HCT116 (cell line): ENCODE data around the gene CLDN9. TPM values are rescaled to one million over a fixed set of nuclear protein-coding genes. Genes with fewer than 3 reads are reported as not detected.
"Not testable (repeated sequence)": the region's sequence is repeated elsewhere in the genome, so short reads cannot be mapped to it uniquely, and the experiment has no call there.

Experiments used
- ATAC-seq: fragments of 200-7000 bp; cut with Tn5 transposase; 2 replicates; pipeline ENCODE4 v1.9.1; 2020; ENCODE audit warnings: mild to moderate bottlenecking, moderate library complexity
- BruUV-seq: library from RNA; stranded (reverse); fragments of 400-500 nt; replicated peaks from 2 replicates; lab custom pipeline; 2021; lab: Mats Ljungman, UMichigan
- CTCF ChIA-PET: fragments of 300-600 bp; sonication (Branson Sonifier 250); formaldehyde crosslinking; loops from one replicate; lab custom pipeline; 2021; ENCODE audit warnings: antibody characterized with exemption; lab: Charles Lee
- POLR2A ChIA-PET: fragments of 300-600, 350-600 bp; sonication (Branson Sonifier 250); formaldehyde crosslinking; loops from one replicate; lab custom pipeline; 2021; ENCODE audit warnings: antibody characterized with exemption; lab: Charles Lee
- RAD21 ChIA-PET, 2 experiments: fragments of 300-600 bp; sonication (Branson Sonifier 250); formaldehyde crosslinking; loops; one replicate each; lab custom pipeline; 2023; ENCODE audit warnings: low total read pairs in 2 of 2; ENCODE audit not compliant: uncharacterized antibody in 2 of 2, unreplicated experiment in 2 of 2, low non-redundant PET in 1 of 2; lab: Charles Lee
- DNase-seq: peaks from one replicate; pipeline ENCODE4 v3.0.0-alpha.2; 2010; ENCODE audit warnings: low read depth, low spot score
- H2AFZ ChIP-seq: fragments of 200-600 bp; shearing (Covaris generic), sonication (generic); 2 replicates; pipeline ENCODE4 v1.6.1; 2017; ENCODE audit warnings: low read depth, mixed run types, mixed read lengths, antibody characterized with exemption, low read length; ENCODE audit not compliant: poor library complexity, severe bottlenecking
- H3K27ac ChIP-seq: 2 replicates; pipeline ENCODE4 v1.5.1; 2012; ENCODE audit warnings: low read depth, low read length
- H3K27me3 ChIP-seq: fragments of 200-600 bp; sonication (generic); 2 replicates; pipeline ENCODE4 v1.6.1; 2016; ENCODE audit warnings: mixed run types, low read length, mixed read lengths; ENCODE audit not compliant: insufficient read depth
- H3K36me3 ChIP-seq, 2 experiments: fragments of 200-500 bp in 1 of 2; fragments of 200-600 bp in 1 of 2; sonication (Bioruptor generic) in 1 of 2; sonication (generic) in 1 of 2; 2 replicates each; pipeline versions ENCODE4 v1.5.1 to v1.6.1; 2014 to 2016; ENCODE audit warnings: low read length in 2 of 2, inconsistent platforms in 1 of 2, mixed read lengths in 1 of 2, mixed run types in 1 of 2; ENCODE audit not compliant: insufficient read depth in 2 of 2, control insufficient read depth in 1 of 2
- H3K4me1 ChIP-seq, 2 experiments: fragments of 200-600 bp in 1 of 2; sonication (generic) in 1 of 2; 2 replicates each; pipeline versions ENCODE4 v1.5.1 to v1.6.1; 2012 to 2017; ENCODE audit warnings: low read length in 2 of 2, inconsistent platforms in 1 of 2, mild to moderate bottlenecking in 1 of 2, mixed read lengths in 1 of 2, mixed run types in 1 of 2, moderate library complexity in 1 of 2; ENCODE audit not compliant: insufficient read depth in 2 of 2, control insufficient read depth in 1 of 2
- H3K4me2 ChIP-seq: fragments of 200-600 bp; sonication (generic); 2 replicates; pipeline ENCODE4 v1.6.1; 2017; ENCODE audit warnings: mixed run types, low read length, mixed read lengths
- H3K4me3 ChIP-seq, 2 experiments: fragments of 200-600 bp in 1 of 2; sonication (generic) in 1 of 2; replicated peaks in 1 of 2; 2 replicates each; pipeline ENCODE4 v1.5.1; 2011 to 2016; ENCODE audit warnings: low read length in 2 of 2, control low read depth in 1 of 2, low read depth in 1 of 2, mild to moderate bottlenecking in 1 of 2, mixed read lengths in 1 of 2, mixed run types in 1 of 2
- H3K79me2 ChIP-seq: fragments of 200-600 bp; sonication (generic); 2 replicates; pipeline ENCODE4 v1.6.1; 2017; ENCODE audit warnings: mild to moderate bottlenecking, mixed run types, low read length, moderate library complexity, mixed read lengths; ENCODE audit not compliant: insufficient read depth
- H3K9ac ChIP-seq: fragments of 200-600 bp; sonication (generic); 2 replicates; pipeline ENCODE4 v1.6.1; 2016; ENCODE audit warnings: low read length, mixed read lengths
- H3K9me2 ChIP-seq: fragments of 200-600 bp; sonication (generic), shearing (Covaris generic); 2 replicates; pipeline ENCODE4 v1.6.1; 2017; ENCODE audit warnings: mixed run types, mild to moderate bottlenecking, moderate library complexity; ENCODE audit not compliant: insufficient read depth
- H3K9me3 ChIP-seq, 2 experiments: fragments of 200-500 bp in 1 of 2; fragments of 200-600 bp in 1 of 2; sonication (Bioruptor generic) in 1 of 2; sonication (generic) in 1 of 2; 2 replicates each; pipeline ENCODE4 v1.6.1; 2014 to 2017; ENCODE audit warnings: low read length in 2 of 2, mixed read lengths in 2 of 2, inconsistent platforms in 1 of 2, low read depth in 1 of 2, mild to moderate bottlenecking in 1 of 2, mixed run types in 1 of 2, moderate library complexity in 1 of 2; ENCODE audit not compliant: control insufficient read depth in 1 of 2, insufficient read depth in 1 of 2
- H4K20me1 ChIP-seq: fragments of 200-600 bp; sonication (generic), shearing (Covaris generic); 2 replicates; pipeline ENCODE4 v1.6.1; 2017; ENCODE audit warnings: mixed run types, mild to moderate bottlenecking, moderate library complexity; ENCODE audit not compliant: insufficient read depth
- CBX3 ChIP-seq: IDR thresholded peaks from 2 replicates; pipeline ENCODE4 v1.6.1; 2012; ENCODE audit warnings: low read depth
- CEBPB ChIP-seq: IDR thresholded peaks from 2 replicates; pipeline ENCODE4 v1.6.1; 2012; ENCODE audit warnings: low read depth
- ELF1 ChIP-seq: IDR thresholded peaks from 2 replicates; pipeline ENCODE4 v1.6.1; 2012; ENCODE audit warnings: low read depth, borderline replicate concordance
- EZH2phosphoT487 ChIP-seq: fragments of 200-600 bp; IDR thresholded peaks from 2 replicates; pipeline ENCODE4 v1.6.1; 2018; ENCODE audit warnings: antibody characterized with exemption, borderline replicate concordance
- FOSL1 ChIP-seq: IDR thresholded peaks from 2 replicates; pipeline ENCODE4 v1.6.1; 2012; ENCODE audit warnings: low read depth
- JUND ChIP-seq: IDR thresholded peaks from 2 replicates; pipeline ENCODE4 v1.6.1; 2012
- POLR2A ChIP-seq: IDR thresholded peaks from 2 replicates; pipeline ENCODE4 v1.7.0; 2011; ENCODE audit warnings: borderline replicate concordance; ENCODE audit not compliant: insufficient read depth, insufficient read length; ENCODE audit errors: extremely low read depth
- RAD21 ChIP-seq: IDR thresholded peaks from 2 replicates; pipeline ENCODE4 v1.6.1; 2012; ENCODE audit warnings: low read depth, mild to moderate bottlenecking
- SP1 ChIP-seq: IDR thresholded peaks from 2 replicates; pipeline ENCODE4 v1.6.1; 2012; ENCODE audit warnings: low read depth
- ZFX ChIP-seq: fragments of 450-650 bp; IDR thresholded peaks from 2 replicates; pipeline ENCODE4 v1.6.1; 2017
- intact Hi-C: fragments of 100-400 bp; cut with micrococcal nuclease; formaldehyde crosslinking; loops from 2 replicates; pipeline ENCODE4 v1.10.0; 2022
- total RNA-seq: library from RNA; stranded (reverse); gene quantifications from one replicate; pipeline ENCODE4 v1.2.1, GENCODE V29; 2021; ENCODE audit not compliant: unreplicated experiment
- TF ChIP-seq, protein P1 (sequence below): IDR thresholded peaks from 2 replicates; pipeline ENCODE4 v1.6.1; 2012
- TF ChIP-seq, protein P2 (sequence below): IDR thresholded peaks from 2 replicates; pipeline ENCODE4 v1.6.1; 2012
- TF ChIP-seq, protein P3 (sequence below): IDR thresholded peaks from 2 replicates; pipeline ENCODE4 v1.6.1; 2011; ENCODE audit warnings: mild to moderate bottlenecking, low read length, moderate library complexity; ENCODE audit not compliant: insufficient replicate concordance; ENCODE audit errors: extremely low read depth

Gene CLDN9
- total RNA-seq, 1 experiment from 2014 or later, result 0.76 TPM

DNA sequence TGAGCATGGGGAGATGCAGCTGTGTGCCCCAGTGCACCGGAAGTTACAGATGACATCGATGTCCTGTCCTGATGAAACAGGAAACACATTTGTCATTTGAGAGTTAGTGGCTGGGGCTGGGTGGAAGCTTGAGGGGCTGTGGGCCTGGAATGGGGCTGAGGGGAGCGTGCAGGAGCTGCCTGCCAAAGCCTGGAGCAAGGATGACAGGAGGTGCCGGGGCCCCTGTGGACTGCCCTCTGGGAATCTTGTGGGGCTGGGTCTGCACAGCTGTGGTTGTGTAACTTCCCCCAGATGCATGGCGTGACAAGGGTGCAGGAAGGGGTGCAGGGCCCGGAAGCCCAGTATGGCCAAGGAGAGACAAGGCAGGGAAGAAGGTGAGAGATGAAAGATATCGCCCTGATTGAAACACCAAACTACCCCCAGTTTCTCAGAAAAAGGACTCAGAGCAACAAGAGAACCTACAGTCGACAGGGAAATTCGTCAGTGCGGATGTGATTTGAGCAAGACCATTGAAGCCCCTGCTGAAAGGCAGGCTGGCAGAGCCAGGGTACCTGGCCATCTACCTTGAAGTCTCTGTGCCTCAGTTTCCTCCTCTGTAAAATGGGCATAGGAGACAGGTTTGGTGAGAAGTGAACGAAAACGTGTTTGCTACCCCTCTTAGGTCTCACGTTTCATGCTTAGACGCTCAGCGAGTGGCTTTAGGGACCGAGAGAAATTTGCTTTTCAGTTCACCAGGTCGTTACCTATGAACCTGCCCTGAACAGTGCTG, 42.4 kb downstream of the CLDN9 start (continued):
- TF ChIP-seq SP1, result no peak
- TF ChIP-seq EZH2phosphoT487, result no peak
- no peak for TF ChIP-seq ELF1
- TF ChIP-seq CEBPB, result no peak
- TF ChIP-seq RAD21, result no peak
- TF ChIP-seq, all 23 proteins: peak for 0

DNA sequence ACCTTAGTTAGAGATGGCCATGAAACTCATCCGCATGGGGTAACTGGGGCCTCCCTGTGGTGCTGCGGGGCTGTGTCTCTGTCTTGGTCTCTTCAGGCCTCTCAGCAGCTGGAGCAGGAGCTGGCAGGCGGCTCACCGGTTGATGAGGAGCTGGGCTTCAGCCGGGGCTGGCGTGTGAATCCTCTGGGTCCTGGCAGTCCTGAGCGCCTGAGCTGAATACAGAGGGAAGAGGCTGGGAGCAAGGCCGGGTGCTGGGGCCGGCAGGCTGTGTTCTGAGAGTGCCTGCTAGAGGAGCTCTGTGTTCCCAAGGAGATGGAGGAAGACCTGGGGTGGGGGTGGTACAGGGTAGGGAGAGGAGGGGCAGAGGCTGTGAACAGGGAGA, 43.0 kb downstream of the CLDN9 start:
- ATAC-seq, H2AFZ ChIP-seq, H3K4me2 ChIP-seq, H3K36me3 ChIP-seq, CTCF ChIA-PET, DNase-seq, H3K4me3 ChIP-seq, BruUV-seq, H3K9me2 ChIP-seq, H3K9me3 ChIP-seq, H3K27me3 ChIP-seq, RAD21 ChIA-PET, H4K20me1 ChIP-seq, H3K9ac ChIP-seq, POLR2A ChIA-PET, H3K27ac ChIP-seq, H3K79me2 ChIP-seq: not testable (repeated sequence)
- intact Hi-C loops, result loop anchor here (10.0 kb wide), 1 partner anchor 119 kb away; no protein-coding TSS in a partner anchor
- H3K4me1 ChIP-seq, result peaks cover 0 to 26% of the 10 kb centered on the region in 2 experiments; a peak in 3 of 4 replicates

DNA sequence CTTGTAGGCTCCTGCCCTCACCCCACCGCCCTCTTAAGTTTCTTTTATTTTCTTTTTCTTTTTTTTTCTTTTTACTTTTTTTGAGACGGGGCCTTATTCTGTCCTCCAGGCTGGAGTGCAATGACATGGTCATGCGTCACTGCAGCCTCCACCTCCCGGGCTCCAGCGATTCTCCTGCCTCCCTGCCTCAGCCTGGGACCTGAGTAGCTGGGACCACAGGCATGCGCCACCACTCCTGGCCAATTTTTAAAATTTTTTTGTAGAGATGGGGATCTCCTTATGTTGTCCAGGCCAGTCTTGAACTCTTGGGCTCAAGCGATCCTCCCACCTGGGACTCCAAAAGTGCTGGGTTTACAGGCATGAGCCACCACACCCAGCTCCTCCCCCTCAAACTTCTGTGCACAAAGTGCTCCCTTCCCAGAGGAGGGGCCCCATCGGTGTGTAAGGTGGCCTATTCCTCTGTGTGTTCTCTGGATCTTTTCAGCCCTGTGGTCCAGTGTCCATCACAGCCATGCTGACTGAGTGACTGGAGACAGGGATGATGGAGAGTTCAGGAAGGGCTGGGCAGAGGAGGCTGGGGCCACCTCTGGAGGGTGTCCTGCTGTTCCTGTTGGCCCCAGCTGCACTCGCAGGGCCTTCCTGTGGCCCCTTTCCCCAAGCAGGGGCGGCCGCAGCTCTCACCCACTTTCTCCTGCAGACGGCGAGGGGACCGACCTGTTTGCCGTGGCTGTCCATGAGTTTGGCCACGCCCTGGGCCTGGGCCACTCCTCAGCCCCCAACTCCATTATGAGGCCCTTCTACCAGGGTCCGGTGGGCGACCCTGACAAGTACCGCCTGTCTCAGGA, 43.8 kb downstream of the CLDN9 start:
- BruUV-seq, result no TSS peak
- no peak overlapping the region for H3K4me3 ChIP-seq
- no peaks in the 10 kb centered on the region for H3K27me3 ChIP-seq
- H3K4me2 ChIP-seq, result no peak overlapping the region
- TF ChIP-seq FOSL1 (no peak), ELF1 (no peak), POLR2A (no peak), CEBPB (no peak), RAD21 (no peak), CBX3 (no peak), ZFX (no peak), JUND (no peak)
- TF ChIP-seq, protein P1, sequence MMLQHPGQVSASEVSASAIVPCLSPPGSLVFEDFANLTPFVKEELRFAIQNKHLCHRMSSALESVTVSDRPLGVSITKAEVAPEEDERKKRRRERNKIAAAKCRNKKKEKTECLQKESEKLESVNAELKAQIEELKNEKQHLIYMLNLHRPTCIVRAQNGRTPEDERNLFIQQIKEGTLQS, result no peak
- TF ChIP-seq, protein P2, sequence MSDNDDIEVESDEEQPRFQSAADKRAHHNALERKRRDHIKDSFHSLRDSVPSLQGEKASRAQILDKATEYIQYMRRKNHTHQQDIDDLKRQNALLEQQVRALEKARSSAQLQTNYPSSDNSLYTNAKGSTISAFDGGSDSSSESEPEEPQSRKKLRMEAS, result no peak
- TF ChIP-seq, protein P3, sequence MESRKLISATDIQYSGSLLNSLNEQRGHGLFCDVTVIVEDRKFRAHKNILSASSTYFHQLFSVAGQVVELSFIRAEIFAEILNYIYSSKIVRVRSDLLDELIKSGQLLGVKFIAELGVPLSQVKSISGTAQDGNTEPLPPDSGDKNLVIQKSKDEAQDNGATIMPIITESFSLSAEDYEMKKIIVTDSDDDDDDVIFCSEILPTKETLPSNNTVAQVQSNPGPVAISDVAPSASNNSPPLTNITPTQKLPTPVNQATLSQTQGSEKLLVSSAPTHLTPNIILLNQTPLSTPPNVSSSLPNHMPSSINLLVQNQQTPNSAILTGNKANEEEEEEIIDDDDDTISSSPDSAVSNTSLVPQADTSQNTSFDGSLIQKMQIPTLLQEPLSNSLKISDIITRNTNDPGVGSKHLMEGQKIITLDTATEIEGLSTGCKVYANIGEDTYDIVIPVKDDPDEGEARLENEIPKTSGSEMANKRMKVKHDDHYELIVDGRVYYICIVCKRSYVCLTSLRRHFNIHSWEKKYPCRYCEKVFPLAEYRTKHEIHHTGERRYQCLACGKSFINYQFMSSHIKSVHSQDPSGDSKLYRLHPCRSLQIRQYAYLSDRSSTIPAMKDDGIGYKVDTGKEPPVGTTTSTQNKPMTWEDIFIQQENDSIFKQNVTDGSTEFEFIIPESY, result no peak
- TF ChIP-seq, all 23 proteins: peak for 0
- intact Hi-C loops, result loop anchor here (10.0 kb wide), 1 partner anchor 118 kb away; no protein-coding TSS in a partner anchor
- CTCF ChIA-PET, result interaction anchor here (0.6 kb wide), 1 partner anchor 9 kb away, joined by 4 read pairs; no protein-coding TSS in a partner anchor
- no peak for ATAC-seq
- H3K79me2 ChIP-seq, result no peaks in the 10 kb centered on the region
- H4K20me1 ChIP-seq, result no peaks in the 10 kb centered on the region
- RAD21 ChIA-PET, result no interaction called here
- H3K27ac ChIP-seq, result no peak overlapping the region
- H3K9me2 ChIP-seq, result no peaks in the 10 kb centered on the region
- H2AFZ ChIP-seq, result no peak overlapping the region
- no peak for DNase-seq
- no peaks in the 10 kb centered on the region for H3K9me3 ChIP-seq
- POLR2A ChIA-PET, result no interaction called here
- no peak overlapping the region for H3K9ac ChIP-seq
- H3K4me1 ChIP-seq, result peaks cover 0 to 23% of the 10 kb centered on the region in 2 experiments; a peak in 3 of 4 replicates
- H3K36me3 ChIP-seq, result no peaks in the 10 kb centered on the region
